KBM-7 (cell line): Measurements from ENCODE around the gene SERPINA9.
A peak's percentile ranks its signal among the peaks of the same experiment; 100 is the strongest.
"Not testable (repeated sequence)": the region's sequence is repeated elsewhere in the genome, so short reads cannot be mapped to it uniquely, and the experiment has no call there.

Experiments used
- DNase-seq: peaks from one replicate; pipeline ENCODE4 v3.0.0-alpha.2; 2015
- in situ Hi-C: fragments of 300-500 bp; cut with MboI; formaldehyde crosslinking; loops from 2 replicates; pipeline ENCODE4 v1.14.3; 2020; ENCODE audit warnings: low sequenced_read_pairs, low pct_unique_long_range_greater_than_20kb, mixed read lengths

Gene SERPINA9

GRCh38 chr14:94491511-94491910 is 15.5 kb upstream of the SERPINA9 start:
- in situ Hi-C loops = no loop called here

GRCh38 chr14:94489336-94489735 is 13.3 kb upstream of the SERPINA9 start:
- in situ Hi-C loops = no loop called here
- DNase-seq = no peak

More at GRCh38 chr14:94491511-94491910, 15.5 kb upstream of the SERPINA9 start:
- no peak for DNase-seq

GRCh38 chr14:94486883-94487282 is 10.9 kb upstream of the SERPINA9 start:
- in situ Hi-C loops = no loop called here
- no peak for DNase-seq

GRCh38 chr14:94485944-94486841 is 10.2 kb upstream of the SERPINA9 start:
- peak; percentile 45 for DNase-seq
- in situ Hi-C loops = no loop called here

- in situ Hi-C loops = no loop called here
- DNase-seq = no peak
These were observed 8.5 kb upstream of the SERPINA9 start for GRCh38 chr14:94484481-94484880.

GRCh38 chr14:94483729-94484275 is 7.8 kb upstream of the SERPINA9 start:
- DNase-seq = no peak
- in situ Hi-C loops = no loop called here

GRCh38 chr14:94483071-94483451 is 7.1 kb upstream of the SERPINA9 start:
- no peak for DNase-seq
- in situ Hi-C loops = no loop called here

GRCh38 chr14:94482132-94483070 is 6.4 kb upstream of the SERPINA9 start:
- in situ Hi-C loops, DNase-seq: not testable (repeated sequence)

- in situ Hi-C loops = no loop called here
- DNase-seq = no peak
These were observed 5.6 kb upstream of the SERPINA9 start for GRCh38 chr14:94481468-94482131.

GRCh38 chr14:94480809-94481208 is 4.8 kb upstream of the SERPINA9 start:
- no peak for DNase-seq
- in situ Hi-C loops = no loop called here

- in situ Hi-C loops = no loop called here
These were observed 2.4 kb upstream of the SERPINA9 start for GRCh38 chr14:94478420-94478819.

GRCh38 chr14:94474581-94475031 is 1.4 kb downstream of the SERPINA9 start:
- in situ Hi-C loops = no loop called here
- no peak for DNase-seq

More at GRCh38 chr14:94478420-94478819, 2.4 kb upstream of the SERPINA9 start:
- no peak for DNase-seq

- in situ Hi-C loops = no loop called here
- no peak for DNase-seq
These were observed 2.2 kb downstream of the SERPINA9 start for GRCh38 chr14:94473666-94474410.

GRCh38 chr14:94472842-94473241 is 3.2 kb downstream of the SERPINA9 start:
- in situ Hi-C loops = no loop called here
- no peak for DNase-seq

- in situ Hi-C loops = no loop called here
- DNase-seq = no peak
These were observed 5.0 kb downstream of the SERPINA9 start for GRCh38 chr14:94471045-94471444.

GRCh38 chr14:94470311-94470710 is 5.7 kb downstream of the SERPINA9 start:
- in situ Hi-C loops = no loop called here
- DNase-seq = no peak

- in situ Hi-C loops = no loop called here
- no peak for DNase-seq
These were observed 6.7 kb downstream of the SERPINA9 start for GRCh38 chr14:94469261-94469660.

GRCh38 chr14:94467728-94468520 is 8.1 kb downstream of the SERPINA9 start:
- DNase-seq = no peak
- in situ Hi-C loops = no loop called here
